ENCODE results near the gene DNAJB6.

GRCh38 chr7:157426463-157427301, 89.9 kb downstream of the DNAJB6 start:
- no peak for TF ChIP-seq ARID4B (CRISPR knock-in tag; IDR thresholded peaks at IDR 0.05; ENCODE audit: borderline replicate concordance)
- TF ChIP-seq CTCF (IDR thresholded peaks at IDR 0.05), result no peak
- TF ChIP-seq RELA (CRISPR knock-in tag; IDR thresholded peaks at IDR 0.05; ENCODE audit: borderline replicate concordance), result no peak
- TF ChIP-seq ETV6 (CRISPR knock-in tag; IDR thresholded peaks at IDR 0.05), result no peak
- no peak for TF ChIP-seq TP53 (CRISPR knock-in tag; IDR thresholded peaks at IDR 0.05)
- no peak for TF ChIP-seq FOXJ3 (CRISPR knock-in tag; IDR thresholded peaks at IDR 0.05; ENCODE audit: borderline replicate concordance)
- no peak for TF ChIP-seq GABPB1 (CRISPR knock-in tag; IDR thresholded peaks at IDR 0.05)
- no peak for TF ChIP-seq OVOL2 (CRISPR knock-in tag; IDR thresholded peaks at IDR 0.05; ENCODE audit: borderline replicate concordance)
- no peak for TF ChIP-seq ZSCAN18 (CRISPR knock-in tag; IDR thresholded peaks at IDR 0.05)
- no peak for TF ChIP-seq IRF1 (CRISPR knock-in tag; IDR thresholded peaks at IDR 0.05)
- TF ChIP-seq NR2C2 (CRISPR knock-in tag; IDR thresholded peaks at IDR 0.05), result no peak
- TF ChIP-seq E2F4 (CRISPR knock-in tag; IDR thresholded peaks at IDR 0.05; ENCODE audit: borderline replicate concordance, low read depth), result no peak

Measured in WTC11 (cell line).